Nephron progenitor cell (in vitro differentiated cells): ENCODE measurements around the gene ABITRAM.

Experiments used
- DNase-seq: peaks from one replicate; pipeline ENCODE4 v3.0.0; 2021
- H3K27ac Mint-ChIP-seq: 2 replicates; pipeline ENCODE4 v1.8.0; 2021; ENCODE audit warnings: mild to moderate bottlenecking, moderate library complexity, mixed read lengths
- H3K27me3 Mint-ChIP-seq: 2 replicates; pipeline ENCODE4 v1.8.0; 2021; ENCODE audit warnings: mild to moderate bottlenecking, low read depth, mixed read lengths; ENCODE audit not compliant: poor library complexity
- H3K36me3 Mint-ChIP-seq: 2 replicates; pipeline ENCODE4 v1.8.0; 2021; ENCODE audit warnings: low read depth, mixed read lengths
- H3K4me1 Mint-ChIP-seq: 2 replicates; pipeline ENCODE4 v1.8.0; 2021; ENCODE audit warnings: mixed read lengths
- H3K4me3 Mint-ChIP-seq: 2 replicates; pipeline ENCODE4 v1.8.0; 2021; ENCODE audit warnings: mild to moderate bottlenecking, moderate library complexity, mixed read lengths
- H3K9me3 Mint-ChIP-seq: 2 replicates; pipeline ENCODE4 v1.8.0; 2021; ENCODE audit warnings: mild to moderate bottlenecking, moderate library complexity, mixed read lengths
- CTCF ChIP-seq: fragments of 200-600 bp; sonication (generic); IDR thresholded peaks from 2 replicates; pipeline ENCODE4 v1.5.0; 2021; ENCODE audit warnings: antibody characterized with exemption

ABITRAM gene

GRCh38 chr9:108972626-108973209 is 38.5 kb downstream of the ABITRAM start:
- Mint-ChIP-seq H3K4me1 (peaks cover 12% of the 10 kb centered on the region), H3K27me3 (no peaks in the 10 kb centered on the region), H3K36me3 (peaks cover 55% of the 10 kb centered on the region), H3K9me3 (peaks cover 15% of the 10 kb centered on the region), H3K4me3 (no peak overlapping the region), H3K27ac (no peak overlapping the region)
- no peak for DNase-seq
- no peak for TF ChIP-seq CTCF

- no peak for DNase-seq
- no peak for TF ChIP-seq CTCF
- no peaks in the 10 kb centered on the region for H3K27me3 Mint-ChIP-seq
- H3K27ac Mint-ChIP-seq = no peak overlapping the region
- H3K4me1 Mint-ChIP-seq = peaks cover 12% of the 10 kb centered on the region
- H3K4me3 Mint-ChIP-seq = no peak overlapping the region
- peaks cover 65% of the 10 kb centered on the region for H3K36me3 Mint-ChIP-seq
- peaks cover 15% of the 10 kb centered on the region for H3K9me3 Mint-ChIP-seq
Measured at GRCh38 chr9:108973895-108974294, 39.7 kb downstream of the ABITRAM start.

GRCh38 chr9:108978205-108978604 is 44.0 kb downstream of the ABITRAM start:
- Mint-ChIP-seq H3K4me3 (no peak overlapping the region), H3K36me3 (peaks cover 49% of the 10 kb centered on the region), H3K9me3 (no peaks in the 10 kb centered on the region), H3K27ac (no peak overlapping the region), H3K4me1 (peaks cover 12% of the 10 kb centered on the region), H3K27me3 (no peaks in the 10 kb centered on the region)
- no peak for DNase-seq
- TF ChIP-seq CTCF = no peak

- Mint-ChIP-seq H3K27me3 (no peaks in the 10 kb centered on the region), H3K27ac (no peak overlapping the region), H3K4me1 (no peaks in the 10 kb centered on the region), H3K4me3 (no peak overlapping the region), H3K36me3 (peaks cover 33% of the 10 kb centered on the region), H3K9me3 (no peaks in the 10 kb centered on the region)
- no peak for DNase-seq
- no peak for TF ChIP-seq CTCF
Measured at GRCh38 chr9:108980893-108981292, 46.7 kb downstream of the ABITRAM start.

DNA sequence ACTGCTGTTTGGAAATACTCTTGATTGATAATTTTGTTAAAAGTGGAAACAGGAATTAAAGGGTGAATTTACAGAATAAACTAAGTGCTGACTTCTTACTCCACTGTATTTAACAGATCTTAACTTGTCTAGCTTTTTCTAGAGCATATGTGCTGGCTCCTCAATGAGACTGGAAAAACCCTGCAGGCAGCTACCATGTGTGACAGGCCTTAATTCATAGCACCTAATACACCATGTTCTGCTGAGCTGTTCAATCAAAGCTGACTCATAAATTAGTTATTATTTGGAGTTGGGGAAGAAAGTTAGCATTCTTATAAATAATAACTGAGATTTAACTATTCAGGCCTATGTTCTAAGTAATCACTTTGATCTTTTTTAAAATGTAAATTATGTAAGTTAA is 49.7 kb downstream of the ABITRAM start:
- H3K27ac Mint-ChIP-seq = no peak overlapping the region
- no peak for TF ChIP-seq CTCF
- H3K36me3 Mint-ChIP-seq = peaks cover 30% of the 10 kb centered on the region
- no peak for DNase-seq
- H3K4me1 Mint-ChIP-seq = no peaks in the 10 kb centered on the region
- no peak overlapping the region for H3K4me3 Mint-ChIP-seq
- H3K27me3 Mint-ChIP-seq = no peaks in the 10 kb centered on the region
- peaks cover 10% of the 10 kb centered on the region for H3K9me3 Mint-ChIP-seq
